A549 (cell line): ENCODE measurements around the gene ATP8A2.

ENCODE experiments used
- CTCF ChIP-seq: fragments of >200 bp; sonication (Bioruptor Twin); formaldehyde crosslinking; IDR thresholded peaks from 3 replicates; pipeline ENCODE4 v1.5.1; 2016
- EP300 ChIP-seq, 2 experiments: fragments of >200 bp; sonication (Bioruptor Twin); formaldehyde crosslinking; IDR thresholded peaks; 2 replicates in 1 of 2; 3 replicates in 1 of 2; pipeline ENCODE4 v1.6.1; 2016 to 2017
- HDAC2 ChIP-seq: fragments of 200-600 bp; sonication (generic); IDR thresholded peaks from 2 replicates; pipeline ENCODE4 v1.6.1; 2016
- HEYL ChIP-seq: fragments of 250-450 bp; sonication (Bioruptor Pico); IDR thresholded peaks from 2 replicates; pipeline ENCODE4 v1.8.0; 2021; ENCODE audit warnings: mild to moderate bottlenecking, moderate library complexity
- MYC ChIP-seq: IDR thresholded peaks from 2 replicates; pipeline ENCODE4 v1.6.1; 2012; ENCODE audit warnings: mild to moderate bottlenecking, inconsistent platforms, low read length, improper control_type of control experiment, borderline replicate concordance
- NFE2L2 ChIP-seq: fragments of 150-350 bp; conservative IDR thresholded peaks from 2 replicates; pipeline ENCODE4 v1.6.1; 2014; ENCODE audit warnings: low read length
- POLR2A ChIP-seq: IDR thresholded peaks from 2 replicates; pipeline ENCODE4 v1.6.1; 2012; ENCODE audit warnings: mild to moderate bottlenecking, low read length
- POLR2AphosphoS2 ChIP-seq: conservative IDR thresholded peaks from 2 replicates; pipeline ENCODE4 v1.6.1; 2012; ENCODE audit warnings: low read length, improper control_type of control experiment, inconsistent platforms
- RFX5 ChIP-seq: fragments of 450-650 bp; IDR thresholded peaks from 2 replicates; pipeline ENCODE4 v1.7.1; 2014; ENCODE audit warnings: antibody characterized with exemption, mild to moderate bottlenecking, moderate library complexity
- ZC3H11A ChIP-seq: fragments of 450-650 bp; IDR thresholded peaks from 2 replicates; pipeline ENCODE4 v1.6.1; 2014; ENCODE audit warnings: antibody characterized with exemption, mild to moderate bottlenecking

- TF ChIP-seq NFE2L2 (no peak), CTCF (no peak), ZC3H11A (no peak), HDAC2 (no peak), POLR2AphosphoS2 (no peak), MYC (no peak), HEYL (CRISPR knock-in tag) (no peak), POLR2A (no peak), RFX5 (no peak), EP300 (IDR thresholded peaks at IDR 0.05) (no peak)
Observed at GRCh38 chr13:26048741-26049140, 677.0 kb downstream of the ATP8A2 start.
